GM12891 (cell line): ENCODE data around the gene TMCO2.

Experiments used
- POLR2A ChIP-seq: IDR thresholded peaks from 2 replicates; pipeline ENCODE4 v1.6.1; 2011; ENCODE audit warnings: low read depth, low read length, control low read depth
- POLR2AphosphoS5 ChIP-seq: IDR thresholded peaks from 2 replicates; pipeline ENCODE4 v1.6.1; 2011; ENCODE audit warnings: low read depth, low read length, control low read depth
- SPI1 ChIP-seq: IDR thresholded peaks from 2 replicates; pipeline ENCODE4 v1.6.1; 2011; ENCODE audit warnings: low read depth, low read length, control low read depth
- TAF1 ChIP-seq: IDR thresholded peaks from 2 replicates; pipeline ENCODE4 v1.6.1; 2011; ENCODE audit warnings: low read depth, low read length, control low read depth

DNA sequence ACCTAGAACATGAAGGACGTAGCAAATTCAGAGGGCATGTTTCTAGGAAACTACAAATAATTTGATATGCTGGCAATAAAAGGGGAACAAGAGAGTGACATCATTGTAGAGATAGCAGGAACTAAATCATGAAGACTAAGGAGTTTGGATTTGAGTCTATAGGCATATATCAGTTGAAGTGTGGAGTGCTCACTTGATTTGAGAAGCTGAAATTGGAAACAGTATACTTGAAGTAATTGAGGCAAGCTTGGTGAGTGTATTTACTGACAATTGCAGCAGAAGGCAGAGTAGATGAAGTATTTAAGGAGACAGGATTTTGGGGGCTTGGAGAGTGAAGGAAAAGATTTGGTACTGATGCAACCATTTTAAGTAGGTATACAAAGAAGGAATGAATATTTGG, 6.4 kb upstream of the TMCO2 start:
- TF ChIP-seq POLR2AphosphoS5 (no peak; the same call in 1 of the 2 replicates), POLR2A (no peak), SPI1 (no peak), TAF1 (no peak)
